OCI-LY1 (cell line): ENCODE measurements around the gene CLDN15.

Experiments used
- H2AFZ ChIP-seq: fragments of 200-600 bp; sonication (generic), shearing (Covaris generic); 2 replicates; pipeline ENCODE4 v1.6.0; 2014; ENCODE audit warnings: antibody characterized with exemption, mild to moderate bottlenecking, low read length
- H3F3A ChIP-seq: fragments of 200-600 bp; sonication (generic), shearing (Covaris generic); 2 replicates; pipeline ENCODE4 v1.6.0; 2014; ENCODE audit warnings: mild to moderate bottlenecking, antibody characterized with exemption, low read length, moderate library complexity; ENCODE audit not compliant: insufficient read depth
- H3K27ac ChIP-seq: fragments of 200-600 bp; sonication (generic); 2 replicates; pipeline ENCODE4 v1.5.1; 2014; ENCODE audit warnings: low read length, mixed run types, mild to moderate bottlenecking, low read depth; ENCODE audit not compliant: poor library complexity, severe bottlenecking
- H3K27me3 ChIP-seq: fragments of 200-600 bp; sonication (generic); 2 replicates; pipeline ENCODE4 v1.6.0; 2014; ENCODE audit warnings: antibody characterized with exemption, mild to moderate bottlenecking, low read length, moderate library complexity; ENCODE audit not compliant: insufficient read depth
- H3K36me3 ChIP-seq: fragments of 200-600 bp; sonication (generic); 2 replicates; pipeline ENCODE4 v1.6.1; 2014; ENCODE audit warnings: mild to moderate bottlenecking, antibody characterized with exemption, low read length, moderate library complexity, mixed read lengths; ENCODE audit not compliant: insufficient read depth
- H3K4me1 ChIP-seq: fragments of 200-600 bp; sonication (generic); 2 replicates; pipeline ENCODE4 v1.5.1; 2014; ENCODE audit warnings: mild to moderate bottlenecking, low read length, moderate library complexity; ENCODE audit not compliant: insufficient read depth, severe bottlenecking
- H3K4me2 ChIP-seq: fragments of 200-600 bp; sonication (generic), shearing (Covaris generic); 2 replicates; pipeline ENCODE4 v1.6.1; 2014; ENCODE audit warnings: low read length
- H3K4me3 ChIP-seq: fragments of 200-600 bp; sonication (generic); 2 replicates; pipeline ENCODE4 v1.5.1; 2014; ENCODE audit warnings: low read length, low read depth, mild to moderate bottlenecking, mixed read lengths; ENCODE audit not compliant: poor library complexity, severe bottlenecking
- H3K79me2 ChIP-seq: fragments of 200-600 bp; shearing (Covaris generic); 2 replicates; pipeline ENCODE4 v1.6.1; 2016; ENCODE audit warnings: mixed run types, low read length, mixed read lengths; ENCODE audit not compliant: insufficient read depth
- H3K9ac ChIP-seq: fragments of 200-600 bp; sonication (generic), shearing (Covaris generic); 2 replicates; pipeline ENCODE4 v1.6.1; 2014; ENCODE audit warnings: mild to moderate bottlenecking, low read length, mixed read lengths
- H3K9me2 ChIP-seq: fragments of 200-600 bp; sonication (generic), shearing (Covaris generic); 2 replicates; pipeline ENCODE4 v1.6.1; 2014; ENCODE audit warnings: low read depth, mild to moderate bottlenecking, low read length, mixed read lengths
- H3K9me3 ChIP-seq: fragments of 200-600 bp; shearing (Covaris generic); 2 replicates; pipeline ENCODE4 v1.6.1; 2014; ENCODE audit warnings: low read length, mixed read lengths
- H4K20me1 ChIP-seq: fragments of 200-600 bp; sonication (generic), shearing (Covaris generic); 2 replicates; pipeline ENCODE4 v1.6.0; 2016; ENCODE audit warnings: mild to moderate bottlenecking, low read length; ENCODE audit not compliant: insufficient read depth
- CTCF ChIP-seq: fragments of 200-600 bp; sonication (generic), shearing (Covaris generic); IDR thresholded peaks from 2 replicates; pipeline ENCODE4 v1.5.1; 2017; ENCODE audit warnings: mild to moderate bottlenecking, antibody characterized with exemption, low read length, moderate library complexity, mixed read lengths
- EZH2 ChIP-seq: fragments of 200-600 bp; sonication (generic), shearing (Covaris generic); IDR thresholded peaks from 2 replicates; pipeline ENCODE4 v1.8.0; 2017; ENCODE audit warnings: borderline replicate concordance, mixed run types, mild to moderate bottlenecking, antibody characterized with exemption, low read length, moderate library complexity, mixed read lengths

CLDN15 gene

GRCh38 chr7:101189109-101189508 is 48.5 kb downstream of the CLDN15 start:
- Histone ChIP-seq H4K20me1 (no peaks in the 10 kb centered on the region), H3K79me2 (no peaks in the 10 kb centered on the region), H3K36me3 (no peaks in the 10 kb centered on the region), H3K4me1 (no peaks in the 10 kb centered on the region), H3K4me3 (no peak overlapping the region), H3K9ac (no peak overlapping the region), H3K9me2 (no peaks in the 10 kb centered on the region), H3K4me2 (no peak overlapping the region), H2AFZ (no peak overlapping the region), H3K27me3 (peaks cover 4% of the 10 kb centered on the region; the same call in 1 of the 2 replicates), H3K27ac (no peak overlapping the region), H3K9me3 (no peaks in the 10 kb centered on the region), H3F3A (no peaks in the 10 kb centered on the region)
- no peak for TF ChIP-seq EZH2
- TF ChIP-seq CTCF, result no peak

- no peak overlapping the region for H3K4me2 ChIP-seq
- no peaks in the 10 kb centered on the region for H3K9me2 ChIP-seq
- no peaks in the 10 kb centered on the region for H3K36me3 ChIP-seq
- H3F3A ChIP-seq, result no peaks in the 10 kb centered on the region
- H4K20me1 ChIP-seq, result no peaks in the 10 kb centered on the region
- H3K9me3 ChIP-seq, result no peaks in the 10 kb centered on the region
- no peak overlapping the region for H2AFZ ChIP-seq
- no peak for TF ChIP-seq EZH2
- TF ChIP-seq CTCF, result no peak
- H3K9ac ChIP-seq, result no peak overlapping the region
- H3K27ac ChIP-seq, result no peak overlapping the region
- H3K4me1 ChIP-seq, result no peaks in the 10 kb centered on the region
- no peak overlapping the region for H3K4me3 ChIP-seq
- H3K79me2 ChIP-seq, result no peaks in the 10 kb centered on the region
- H3K27me3 ChIP-seq, result peaks cover 4% of the 10 kb centered on the region; the same call in 1 of the 2 replicates
Observed at GRCh38 chr7:101186844-101187428, 50.7 kb downstream of the CLDN15 start.

GRCh38 chr7:101186194-101186593 is 51.4 kb downstream of the CLDN15 start:
- no peaks in the 10 kb centered on the region for H3F3A ChIP-seq
- H3K4me1 ChIP-seq, result no peaks in the 10 kb centered on the region
- no peaks in the 10 kb centered on the region for H3K79me2 ChIP-seq
- no peaks in the 10 kb centered on the region for H3K9me3 ChIP-seq
- no peaks in the 10 kb centered on the region for H4K20me1 ChIP-seq
- H3K4me3 ChIP-seq, result no peak overlapping the region
- H3K27ac ChIP-seq, result no peak overlapping the region
- no peaks in the 10 kb centered on the region for H3K36me3 ChIP-seq
- H2AFZ ChIP-seq, result no peak overlapping the region
- H3K27me3 ChIP-seq, result peaks cover 4% of the 10 kb centered on the region; the same call in 1 of the 2 replicates
- TF ChIP-seq EZH2 (no peak), CTCF (no peak)
- no peak overlapping the region for H3K4me2 ChIP-seq
- no peak overlapping the region for H3K9ac ChIP-seq
- no peaks in the 10 kb centered on the region for H3K9me2 ChIP-seq
